Endothelial cell of umbilical vein (primary cell): ENCODE measurements around the gene OVCH1. TPM values are rescaled to one million over a fixed set of nuclear protein-coding genes. Genes with fewer than 3 reads are reported as not detected.

ENCODE experiments used
- BruUV-seq: library from RNA; stranded (reverse); fragments of 400-500 nt; replicated peaks from 2 replicates; lab custom pipeline; 2021; lab: Mats Ljungman, UMichigan
- CTCF ChIA-PET: fragments of 300-600, 350-600 bp; sonication (Branson Sonifier 250); formaldehyde crosslinking; loops from one replicate; lab custom pipeline; 2021; ENCODE audit warnings: antibody characterized with exemption, inconsistent platforms; lab: Charles Lee
- POLR2A ChIA-PET: fragments of 300-600, 350-600 bp; sonication (Branson Sonifier 250); formaldehyde crosslinking; loops from one replicate; lab custom pipeline; 2021; ENCODE audit warnings: antibody characterized with exemption, inconsistent platforms; lab: Charles Lee
- DNase-seq: peaks from one replicate; pipeline ENCODE4 v3.0.0-alpha.2; 2011; ENCODE audit warnings: low read depth, low spot score
- FAIRE-seq: peaks from 2 replicates; lab custom pipeline; 2011; peaks lifted over from hg19 to GRCh38; lab: Jason Lieb, UNC
- H2AFZ ChIP-seq: 2 replicates; pipeline ENCODE4 v1.6.0; 2012; ENCODE audit warnings: low read depth, low read length, control low read depth, inconsistent platforms
- H3K27ac ChIP-seq: 2 replicates; pipeline ENCODE4 v1.5.1; 2011; ENCODE audit warnings: low read depth, mild to moderate bottlenecking, control low read depth, low read length, moderate library complexity; ENCODE audit not compliant: insufficient read depth
- H3K27me3 ChIP-seq, 2 experiments: 2 replicates each; pipeline versions ENCODE4 v1.6.0 to v1.6.1; 2011; ENCODE audit warnings: low read length in 2 of 2, mixed read lengths in 1 of 2; ENCODE audit not compliant: control insufficient read depth in 2 of 2, insufficient read depth in 2 of 2
- H3K36me3 ChIP-seq, 2 experiments: 2 replicates in 1 of 2; 3 replicates in 1 of 2; pipeline ENCODE4 v1.5.1; 2011; ENCODE audit warnings: low read length in 2 of 2, mild to moderate bottlenecking in 1 of 2, moderate library complexity in 1 of 2; ENCODE audit not compliant: control insufficient read depth in 2 of 2, insufficient read depth in 2 of 2; ENCODE audit errors: extremely low read depth in 1 of 2
- H3K4me1 ChIP-seq: 3 replicates; pipeline ENCODE4 v1.5.1; 2011; ENCODE audit warnings: mild to moderate bottlenecking, low read length; ENCODE audit not compliant: control insufficient read depth, insufficient read depth; ENCODE audit errors: extremely low read depth
- H3K4me2 ChIP-seq: 2 replicates; pipeline ENCODE4 v1.6.1; 2011; ENCODE audit warnings: low read length, control low read depth, mixed read lengths; ENCODE audit not compliant: insufficient read depth
- H3K4me3 ChIP-seq, 3 experiments: fragments of 200-600 bp in 1 of 3; sonication (generic), shearing (Covaris generic) in 1 of 3; replicated peaks in 1 of 3; 2 replicates each; pipeline ENCODE4 v1.5.1; 2011 to 2016; ENCODE audit warnings: control low read depth in 3 of 3, low read length in 3 of 3, mild to moderate bottlenecking in 2 of 3, inconsistent platforms in 1 of 3, low read depth in 1 of 3, moderate library complexity in 1 of 3; ENCODE audit not compliant: insufficient read depth in 1 of 3
- H3K79me2 ChIP-seq: 2 replicates; pipeline ENCODE4 v1.6.0; 2012; ENCODE audit warnings: low read length, inconsistent platforms; ENCODE audit not compliant: control insufficient read depth, insufficient read depth
- H3K9ac ChIP-seq: replicated peaks from 2 replicates; pipeline ENCODE3; 2011; ENCODE audit warnings: low read length, control low read depth; ENCODE audit not compliant: insufficient read depth; ENCODE audit errors: extremely low read depth
- H3K9me1 ChIP-seq: replicated peaks from 3 replicates; pipeline ENCODE4 v1.6.0; 2011; ENCODE audit warnings: mild to moderate bottlenecking, low read length; ENCODE audit not compliant: control insufficient read depth, insufficient read depth; ENCODE audit errors: extremely low read depth
- H3K9me3 ChIP-seq: replicated peaks from 2 replicates; pipeline ENCODE4 v1.5.1; 2012; ENCODE audit warnings: low read length, inconsistent platforms; ENCODE audit not compliant: control insufficient read depth, insufficient read depth
- H4K20me1 ChIP-seq: replicated peaks from 2 replicates; pipeline ENCODE3; 2011; ENCODE audit warnings: mild to moderate bottlenecking, low read length; ENCODE audit not compliant: control insufficient read depth, insufficient read depth; ENCODE audit errors: extremely low read depth
- CTCF ChIP-seq, 2 donors: IDR thresholded peaks; 1 replicate in 1 of 2; 2 replicates in 1 of 2; pipeline ENCODE4 v1.5.1; 2011; ENCODE audit warnings: low read length in 2 of 2, mild to moderate bottlenecking in 2 of 2, moderate library complexity in 2 of 2, control low read depth in 1 of 2, inconsistent platforms in 1 of 2, low read depth in 1 of 2; ENCODE audit not compliant: insufficient read depth in 1 of 2; ENCODE audit errors: extremely low read depth in 1 of 2
- EZH2 ChIP-seq: IDR thresholded peaks from 2 replicates; pipeline ENCODE4 v1.6.1; 2012; ENCODE audit warnings: borderline replicate concordance, low read depth, mild to moderate bottlenecking, moderate library complexity, low read length, inconsistent platforms; ENCODE audit not compliant: severe bottlenecking
- FOS ChIP-seq: IDR thresholded peaks from 2 replicates; pipeline ENCODE4 v1.6.1; 2011; ENCODE audit warnings: mild to moderate bottlenecking, low read length, moderate library complexity, borderline replicate concordance; ENCODE audit not compliant: insufficient read depth
- GATA2 ChIP-seq: IDR thresholded peaks from 2 replicates; pipeline ENCODE4 v1.7.0; 2011; ENCODE audit warnings: low read depth, mild to moderate bottlenecking, moderate library complexity, mixed read lengths, low read length; ENCODE audit not compliant: insufficient read length, insufficient read depth
- JUN ChIP-seq: IDR thresholded peaks from 2 replicates; pipeline ENCODE4 v1.6.1; 2011; ENCODE audit warnings: borderline replicate concordance, low read depth; ENCODE audit not compliant: insufficient read length, insufficient read depth
- MAX ChIP-seq: IDR thresholded peaks from 2 replicates; pipeline ENCODE4 v1.6.1; 2011; ENCODE audit not compliant: insufficient read depth, insufficient read length
- MYC ChIP-seq: IDR thresholded peaks from one replicate; pipeline ENCODE4 v1.6.1; 2011; ENCODE audit warnings: mild to moderate bottlenecking, low read depth, low read length
- POLR2A ChIP-seq: IDR thresholded peaks from 2 replicates; pipeline ENCODE4 v1.6.1; 2012; ENCODE audit warnings: low read depth, mild to moderate bottlenecking, control low read depth, low read length
- POLR2AphosphoS5 ChIP-seq: IDR thresholded peaks from 2 replicates; pipeline ENCODE4 v1.6.1; 2012; ENCODE audit warnings: low read depth, mild to moderate bottlenecking, control low read depth, low read length, moderate library complexity; ENCODE audit not compliant: insufficient read depth
- dilution Hi-C: fragments of 300-500 bp; cut with MboI; formaldehyde crosslinking; loops from one replicate; pipeline ENCODE4 v1.15.0; 2019; ENCODE audit warnings: low sequenced_read_pairs; ENCODE audit not compliant: extremely low pct_ligation_motif_present
- intact Hi-C: fragments of 100-400 bp; cut with micrococcal nuclease; formaldehyde crosslinking; loops from one replicate; pipeline ENCODE4 v1.10.0; 2022
- polyA plus RNA-seq, 4 experiments: library from polyadenylated mRNA; depleted of rRNA in 3 of 4; stranded (reverse) in 3 of 4; unstranded in 1 of 4; fragments of >200 nt; gene quantifications; 2 replicates each; pipeline versions ENCODE4 v1.2.1 to v1.2.3, GENCODE V29; 2011 to 2012; ENCODE audit warnings: missing spikeins in 1 of 4
- total RNA-seq: library from RNA; stranded (reverse); gene quantifications from 2 replicates; pipeline ENCODE4 v1.2.3, GENCODE V29; 2021

OVCH1 gene
- total and polyA plus RNA-seq, 2 donors (not counting 3 experiments of a cell fraction or from before 2014, with no cell fraction given): 0.01 TPM; not detected in 1

DNA sequence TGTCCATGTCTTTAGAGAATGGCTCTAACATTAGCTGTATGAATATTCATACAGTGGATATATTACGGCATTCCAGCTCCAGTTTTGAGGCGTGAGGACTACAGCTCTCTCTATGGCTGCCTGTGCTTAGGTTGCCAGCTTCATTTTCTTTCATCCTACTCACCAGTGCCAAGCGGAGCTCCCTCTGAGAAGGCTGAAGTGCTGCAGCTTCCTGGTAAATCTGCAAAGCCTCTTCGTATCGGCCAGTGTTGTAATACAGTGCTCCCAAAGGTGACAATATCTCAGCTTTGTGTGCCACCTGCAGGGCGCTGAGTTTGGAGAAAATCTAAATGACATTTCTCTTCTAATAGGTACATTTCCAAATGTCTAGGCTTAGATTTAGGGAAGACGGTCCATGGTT is 19.8 kb upstream of the OVCH1 start:
- POLR2A ChIA-PET: no interaction called here
- no peaks in the 10 kb centered on the region for H3K36me3 ChIP-seq
- H3K9ac ChIP-seq: no peak overlapping the region
- no peaks in the 10 kb centered on the region for H3K79me2 ChIP-seq
- H3K4me3 ChIP-seq: no peak overlapping the region
- no peak overlapping the region for H3K4me2 ChIP-seq
- no peaks in the 10 kb centered on the region for H3K9me1 ChIP-seq
- H3K27ac ChIP-seq: no peak overlapping the region
- FAIRE-seq (no peak), DNase-seq (no peak)
- CTCF ChIA-PET: interaction anchor here (0.8 to 1.4 kb wide), 4 partner anchors 11 to 941 kb away, joined by 3 to 7 read pairs (median 4); no protein-coding TSS in a partner anchor
- TF ChIP-seq POLR2A (no peak), MYC (no peak), CTCF (IDR thresholded peaks at IDR 0.05; ENCODE audit: extremely low read depth in 1 of 2, insufficient read depth in 1 of 2, low read depth in 1 of 2, low read length in 2 of 2) (no peak), EZH2 (no peak), POLR2AphosphoS5 (no peak), FOS (no peak), MAX (no peak), GATA2 (no peak), JUN (no peak)
- H4K20me1 ChIP-seq: no peaks in the 10 kb centered on the region
- no TSS peak for BruUV-seq
- intact Hi-C loops (loop anchor here (2.0 to 10.0 kb wide), 2 partner anchors 212 to 444 kb away; no protein-coding TSS in a partner anchor), dilution Hi-C loops (no loop called here)
- H3K4me1 ChIP-seq: no peaks in the 10 kb centered on the region
- no peaks in the 10 kb centered on the region for H3K27me3 ChIP-seq
- H2AFZ ChIP-seq: no peak overlapping the region
- H3K9me3 ChIP-seq: no peaks in the 10 kb centered on the region
